Suprapubic skin (tissue), 4 donors: ENCODE results near the gene SLC51B. TPM values are rescaled to one million over a fixed set of nuclear protein-coding genes. Genes with fewer than 3 reads are reported as not detected.

ENCODE experiments used
- DNase-seq, 2 donors: peaks; one replicate each; pipeline ENCODE4 v3.0.0-alpha.2; 2019; ENCODE audit warnings: low spot score in 2 of 2
- H3K27ac ChIP-seq: fragments of 200-600 bp; sonication (generic); one replicate; pipeline ENCODE4 v1.5.1; 2019
- H3K27me3 ChIP-seq: fragments of 200-600 bp; sonication (generic); one replicate; pipeline ENCODE4 v1.5.1; 2019
- H3K36me3 ChIP-seq: fragments of 200-600 bp; sonication (generic); one replicate; pipeline ENCODE4 v1.5.1; 2019
- H3K4me1 ChIP-seq: fragments of 200-600 bp; sonication (generic); one replicate; pipeline ENCODE4 v1.5.1; 2019
- H3K4me3 ChIP-seq: fragments of 200-600 bp; sonication (generic); one replicate; pipeline ENCODE4 v1.5.1; 2019; ENCODE audit warnings: mild to moderate bottlenecking
- H3K9me3 ChIP-seq: fragments of 200-600 bp; sonication (generic); one replicate; pipeline ENCODE4 v1.5.1; 2019
- EP300 ChIP-seq: sonication (generic); formaldehyde crosslinking; IDR thresholded peaks from one replicate; pipeline ENCODE4 v1.6.1; 2017; ENCODE audit warnings: antibody characterized with exemption
- POLR2A ChIP-seq, 2 donors: fragments of 450-650 bp; IDR thresholded peaks; one replicate each; pipeline ENCODE4 v1.6.1; 2017; ENCODE audit warnings: antibody characterized with exemption in 2 of 2, mild to moderate bottlenecking in 2 of 2, moderate library complexity in 2 of 2
- POLR2AphosphoS5 ChIP-seq, 3 donors: sonication (generic); formaldehyde crosslinking; IDR thresholded peaks; one replicate each; pipeline ENCODE4 v1.6.1; 2017; ENCODE audit warnings: antibody characterized with exemption in 3 of 3
- WGBS: methylation state at CpG from one replicate; pipeline ENCODE4 v1.1.5; 2018; 5-methylcytosine and 5-hydroxymethylcytosine counted together
- total RNA-seq, 4 donors: library from RNA; depleted of rRNA; stranded (reverse); fragments of >200 nt; gene quantifications; one replicate each; pipeline ENCODE4 v1.1.0, GENCODE V29; 2016
- TF ChIP-seq, protein P1 (sequence below), 2 donors: fragments of 200-600 bp in 1 of 2; fragments of 450-650 bp in 1 of 2; sonication (generic) in 1 of 2; IDR thresholded peaks; one replicate each; pipeline ENCODE4 v1.5.1; 2016 to 2019; ENCODE audit warnings: antibody characterized with exemption in 2 of 2, mild to moderate bottlenecking in 1 of 2, moderate library complexity in 1 of 2

Gene SLC51B
- total RNA-seq, 4 donors from 2014 or later = 0.60 TPM; not detected in 3

DNA sequence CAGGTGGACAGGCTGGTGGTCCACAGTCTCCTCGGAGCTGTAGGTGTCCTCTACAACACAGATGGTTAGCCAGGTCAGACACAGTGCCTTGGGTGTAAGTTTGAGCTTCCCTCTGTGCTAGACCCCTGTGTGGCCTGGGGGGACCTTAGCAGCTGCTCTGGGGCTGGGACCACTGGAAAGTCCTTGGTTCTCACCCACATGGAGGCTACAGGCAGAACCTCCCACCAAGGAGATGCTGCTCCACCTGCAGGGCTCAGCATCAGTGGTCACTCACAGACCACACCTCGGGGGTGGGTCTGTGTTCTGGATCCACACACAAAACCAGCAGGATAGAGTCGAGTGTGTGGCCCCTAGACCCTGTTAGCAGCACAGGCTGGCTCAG lies 14.2 kb downstream of the SLC51B start:
- DNase-seq = peak in 1 of 2 donors; percentile 29
- H3K27ac ChIP-seq = peak overlapping the region; percentile 2
- H3K9me3 ChIP-seq = no peaks in the 10 kb centered on the region
- no peaks in the 10 kb centered on the region for H3K27me3 ChIP-seq
- WGBS = 94% methylated on average over 3 of the region's 3 CpGs
- H3K36me3 ChIP-seq = no peaks in the 10 kb centered on the region
- peaks cover 11% of the 10 kb centered on the region for H3K4me1 ChIP-seq
- no peak overlapping the region for H3K4me3 ChIP-seq
- no peak for TF ChIP-seq POLR2AphosphoS5 (IDR thresholded peaks at IDR 0.05)
- TF ChIP-seq POLR2A (IDR thresholded peaks at IDR 0.05) = no peak
- no peak for TF ChIP-seq EP300
- TF ChIP-seq, protein P1, sequence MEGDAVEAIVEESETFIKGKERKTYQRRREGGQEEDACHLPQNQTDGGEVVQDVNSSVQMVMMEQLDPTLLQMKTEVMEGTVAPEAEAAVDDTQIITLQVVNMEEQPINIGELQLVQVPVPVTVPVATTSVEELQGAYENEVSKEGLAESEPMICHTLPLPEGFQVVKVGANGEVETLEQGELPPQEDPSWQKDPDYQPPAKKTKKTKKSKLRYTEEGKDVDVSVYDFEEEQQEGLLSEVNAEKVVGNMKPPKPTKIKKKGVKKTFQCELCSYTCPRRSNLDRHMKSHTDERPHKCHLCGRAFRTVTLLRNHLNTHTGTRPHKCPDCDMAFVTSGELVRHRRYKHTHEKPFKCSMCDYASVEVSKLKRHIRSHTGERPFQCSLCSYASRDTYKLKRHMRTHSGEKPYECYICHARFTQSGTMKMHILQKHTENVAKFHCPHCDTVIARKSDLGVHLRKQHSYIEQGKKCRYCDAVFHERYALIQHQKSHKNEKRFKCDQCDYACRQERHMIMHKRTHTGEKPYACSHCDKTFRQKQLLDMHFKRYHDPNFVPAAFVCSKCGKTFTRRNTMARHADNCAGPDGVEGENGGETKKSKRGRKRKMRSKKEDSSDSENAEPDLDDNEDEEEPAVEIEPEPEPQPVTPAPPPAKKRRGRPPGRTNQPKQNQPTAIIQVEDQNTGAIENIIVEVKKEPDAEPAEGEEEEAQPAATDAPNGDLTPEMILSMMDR (IDR thresholded peaks at IDR 0.05) = no peak

DNA sequence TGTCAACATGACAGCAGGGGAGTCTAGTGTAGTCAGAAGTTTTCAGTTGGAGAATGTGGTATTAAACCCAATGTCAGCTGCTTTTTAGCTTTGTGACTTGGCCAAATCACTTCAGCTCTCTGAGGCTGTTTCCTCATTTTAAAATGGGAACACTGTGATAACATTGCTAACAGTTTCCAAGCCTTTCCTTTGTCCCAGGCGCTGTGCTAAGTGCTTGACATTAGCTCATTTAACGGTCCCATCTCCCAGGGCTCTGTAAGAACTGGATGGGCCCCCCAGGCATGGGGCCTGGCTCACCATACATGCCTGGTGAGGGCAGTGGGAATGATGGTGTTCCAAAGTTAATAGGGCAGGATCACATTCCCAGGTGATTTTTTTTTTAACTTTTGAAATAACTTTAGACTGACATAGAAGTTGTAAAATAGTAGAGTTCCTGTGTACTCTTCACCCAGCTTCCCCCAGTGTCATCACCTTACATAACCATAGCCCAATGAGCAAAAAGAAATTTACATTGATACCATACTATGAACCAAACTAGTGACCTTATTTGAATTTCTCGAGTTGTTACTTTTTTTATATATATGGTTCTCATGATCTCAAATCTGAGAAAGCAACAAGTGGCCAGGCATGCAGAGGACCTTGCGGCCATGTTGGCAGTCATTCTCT lies 14.9 kb downstream of the SLC51B start:
- DNase-seq = peak in 1 of 2 donors; percentile 22
- Histone ChIP-seq H3K9me3 (no peaks in the 10 kb centered on the region), H3K4me3 (no peak overlapping the region), H3K27ac (peak overlapping the region; percentile 49), H3K4me1 (peaks cover 8% of the 10 kb centered on the region), H3K27me3 (no peaks in the 10 kb centered on the region), H3K36me3 (no peaks in the 10 kb centered on the region)
- TF ChIP-seq POLR2AphosphoS5 (IDR thresholded peaks at IDR 0.05) = no peak
- TF ChIP-seq POLR2A (IDR thresholded peaks at IDR 0.05) = no peak
- TF ChIP-seq, protein P1 (IDR thresholded peaks at IDR 0.05) = no peak
- no peak for TF ChIP-seq EP300
- WGBS = 73% methylated on average over 4 of the region's 4 CpGs

DNA sequence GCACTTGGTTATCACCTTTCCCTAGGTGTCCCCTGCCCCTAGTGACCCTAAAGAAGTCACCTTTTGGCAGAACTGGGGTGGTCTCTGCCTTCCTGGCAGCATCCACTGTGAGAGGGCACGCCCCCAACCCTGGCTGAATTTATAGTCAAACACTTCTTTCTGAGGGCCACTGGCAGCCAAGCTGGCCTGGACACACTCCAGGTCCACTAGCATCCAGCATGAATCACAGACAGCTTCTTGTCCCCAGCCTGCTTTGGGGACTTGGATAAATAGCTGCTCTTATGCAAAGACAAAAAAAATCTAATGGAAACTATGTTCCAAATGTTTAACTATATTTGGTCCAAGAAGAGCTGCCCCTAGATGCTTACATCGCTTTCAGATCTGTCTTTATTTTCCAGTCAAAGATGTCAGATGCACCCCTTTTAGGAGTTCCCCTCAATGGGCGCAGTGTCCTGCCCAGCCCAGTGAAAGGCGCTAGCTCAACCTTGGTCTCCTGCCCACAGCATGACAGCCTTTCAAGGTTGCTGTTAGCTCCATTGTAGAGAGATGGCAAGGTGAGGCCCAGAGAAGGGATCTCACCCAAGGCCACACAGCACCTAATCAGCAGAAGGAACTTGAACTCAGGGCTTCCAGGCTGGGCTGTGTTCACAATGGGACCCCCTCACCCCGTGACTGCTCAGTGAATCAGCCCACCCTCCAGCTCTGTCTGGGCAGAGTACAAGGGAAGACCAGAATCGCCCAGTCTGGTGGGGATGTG lies 15.6 kb downstream of the SLC51B start:
- DNase-seq = peak in 1 of 2 donors; percentile 39
- 85% methylated on average over 6 of the region's 6 CpGs for whole genome bisulfite sequencing
- TF ChIP-seq POLR2AphosphoS5 (IDR thresholded peaks at IDR 0.05) = no peak
- TF ChIP-seq POLR2A (IDR thresholded peaks at IDR 0.05) = no peak
- TF ChIP-seq, protein P1 (IDR thresholded peaks at IDR 0.05) = no peak
- no peak for TF ChIP-seq EP300
- Histone ChIP-seq H3K4me1 (peaks cover 8% of the 10 kb centered on the region), H3K27ac (peak overlapping the region; percentile 49), H3K9me3 (no peaks in the 10 kb centered on the region), H3K27me3 (no peaks in the 10 kb centered on the region), H3K4me3 (no peak overlapping the region), H3K36me3 (no peaks in the 10 kb centered on the region)

DNA sequence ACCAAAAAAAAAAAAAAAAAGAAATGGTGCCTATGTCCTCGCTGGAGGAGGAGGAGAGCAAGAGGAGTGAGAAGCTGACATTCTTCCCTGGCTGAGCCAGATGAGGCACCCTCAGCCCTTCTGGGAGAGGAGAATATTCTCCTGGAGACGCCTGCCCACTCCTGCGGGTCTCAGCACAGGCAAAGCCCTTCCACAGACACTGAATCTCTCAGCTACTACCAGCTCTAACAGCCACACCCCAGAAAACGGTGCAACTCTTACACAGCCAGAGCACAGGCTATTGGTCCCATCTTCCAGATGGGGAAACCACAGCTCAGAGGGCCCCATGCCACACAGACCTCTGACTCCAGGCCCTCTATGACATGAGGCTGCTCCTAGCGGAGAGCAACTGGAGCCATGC lies 16.9 kb downstream of the SLC51B start:
- WGBS = 78% methylated on average over 5 of the region's 5 CpGs
- no peak overlapping the region for H3K27ac ChIP-seq
- DNase-seq = peak in 1 of 2 donors; percentile 30
- no peak overlapping the region for H3K4me3 ChIP-seq
- H3K36me3 ChIP-seq = no peaks in the 10 kb centered on the region
- H3K9me3 ChIP-seq = no peaks in the 10 kb centered on the region
- peaks cover 8% of the 10 kb centered on the region for H3K4me1 ChIP-seq
- TF ChIP-seq POLR2AphosphoS5 (IDR thresholded peaks at IDR 0.05) (no peak), POLR2A (IDR thresholded peaks at IDR 0.05) (no peak), EP300 (no peak)
- TF ChIP-seq, protein P1 (IDR thresholded peaks at IDR 0.05) = no peak
- peaks cover 10% of the 10 kb centered on the region for H3K27me3 ChIP-seq

DNA sequence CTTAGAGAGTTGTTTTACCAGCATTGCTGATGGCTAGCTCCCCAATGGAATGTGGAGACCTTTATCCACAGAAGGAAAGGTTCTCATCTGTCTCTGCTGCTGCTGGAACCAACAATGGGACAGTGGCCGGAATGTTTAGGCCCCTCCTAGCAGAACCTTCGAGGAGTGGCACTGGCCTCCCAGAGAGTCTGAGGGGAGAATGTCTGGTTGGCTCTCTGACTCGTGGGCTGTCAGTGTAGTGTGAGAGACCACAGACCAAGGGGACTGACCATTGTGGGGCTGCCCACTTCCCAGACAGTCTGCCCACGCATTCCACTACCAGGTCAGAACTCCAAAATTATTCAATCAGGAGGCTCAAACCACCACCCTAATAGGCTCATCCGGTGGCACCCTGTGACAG lies 17.5 kb downstream of the SLC51B start:
- Histone ChIP-seq H3K9me3 (no peaks in the 10 kb centered on the region), H3K36me3 (no peaks in the 10 kb centered on the region), H3K4me1 (peaks cover 14% of the 10 kb centered on the region), H3K4me3 (no peak overlapping the region), H3K27ac (peak overlapping the region; percentile 37), H3K27me3 (peaks cover 17% of the 10 kb centered on the region)
- no peak for DNase-seq
- TF ChIP-seq POLR2AphosphoS5 (IDR thresholded peaks at IDR 0.05) = no peak
- TF ChIP-seq EP300 = no peak
- no peak for TF ChIP-seq POLR2A (IDR thresholded peaks at IDR 0.05)
- TF ChIP-seq, protein P1 (IDR thresholded peaks at IDR 0.05) = no peak
- 82% methylated on average over 4 of the region's 5 CpGs for WGBS
